ENCODE data around the gene GDPD5.

The GDPD5 gene

GRCh38 chr11:75556275-75556674, 30.5 kb upstream of the GDPD5 start:
- H3K27me3 ChIP-seq (ENCODE audit: control insufficient read depth, insufficient read depth, low read length), result no peaks in the 10 kb centered on the region
- no peaks in the 10 kb centered on the region for H3K36me3 ChIP-seq (ENCODE audit: control insufficient read depth, insufficient read depth, low read length)
- H3K4me3 ChIP-seq (ENCODE audit: low read depth, low read length), result no peak overlapping the region
- H3K9me3 ChIP-seq (ENCODE audit: control insufficient read depth, insufficient read depth, low read depth, low read length), result no peaks in the 10 kb centered on the region
- peaks cover 71% of the 10 kb centered on the region for H3K4me1 ChIP-seq (ENCODE audit: control insufficient read depth, insufficient read depth, low read length)
- H3K9ac ChIP-seq (ENCODE audit: low read length), result no peak overlapping the region
- no peak overlapping the region for H3K27ac ChIP-seq (ENCODE audit: low read depth, low read length)

GRCh38 chr11:75555079-75555811, 29.5 kb upstream of the GDPD5 start:
- no peak overlapping the region for H3K27ac ChIP-seq (ENCODE audit: low read depth, low read length)
- H3K4me3 ChIP-seq (ENCODE audit: low read depth, low read length), result no peak overlapping the region
- no peaks in the 10 kb centered on the region for H3K36me3 ChIP-seq (ENCODE audit: control insufficient read depth, insufficient read depth, low read length)
- no peaks in the 10 kb centered on the region for H3K9me3 ChIP-seq (ENCODE audit: control insufficient read depth, insufficient read depth, low read depth, low read length)
- H3K27me3 ChIP-seq (ENCODE audit: control insufficient read depth, insufficient read depth, low read length), result no peaks in the 10 kb centered on the region
- H3K4me1 ChIP-seq (ENCODE audit: control insufficient read depth, insufficient read depth, low read length), result peaks cover 61% of the 10 kb centered on the region
- peak overlapping the region; percentile 39 for H3K9ac ChIP-seq (ENCODE audit: low read length)

GRCh38 chr11:75554258-75555022, 28.7 kb upstream of the GDPD5 start:
- H3K27ac ChIP-seq (ENCODE audit: low read depth, low read length), result 0 out of 2 replicates have a peak overlapping the region, but pooled peaks have one; percentile 27
- no peaks in the 10 kb centered on the region for H3K27me3 ChIP-seq (ENCODE audit: control insufficient read depth, insufficient read depth, low read length)
- no peaks in the 10 kb centered on the region for H3K36me3 ChIP-seq (ENCODE audit: control insufficient read depth, insufficient read depth, low read length)
- peak overlapping the region; percentile 39 for H3K9ac ChIP-seq (ENCODE audit: low read length)
- peaks cover 2% of the 10 kb centered on the region; the same call in 1 of the 2 replicates for H3K9me3 ChIP-seq (ENCODE audit: control insufficient read depth, insufficient read depth, low read depth, low read length)
- no peak overlapping the region for H3K4me3 ChIP-seq (ENCODE audit: low read depth, low read length)
- H3K4me1 ChIP-seq (ENCODE audit: control insufficient read depth, insufficient read depth, low read length), result peaks cover 54% of the 10 kb centered on the region

- Histone ChIP-seq H3K27me3 (ENCODE audit: control insufficient read depth, insufficient read depth, low read length) (no peaks in the 10 kb centered on the region), H3K36me3 (ENCODE audit: control insufficient read depth, insufficient read depth, low read length) (no peaks in the 10 kb centered on the region), H3K4me1 (ENCODE audit: control insufficient read depth, insufficient read depth, low read length) (peaks cover 48% of the 10 kb centered on the region), H3K4me3 (ENCODE audit: low read depth, low read length) (no peak overlapping the region), H3K9ac (ENCODE audit: low read length) (peak overlapping the region; percentile 33), H3K9me3 (ENCODE audit: control insufficient read depth, insufficient read depth, low read depth, low read length) (peaks cover 6% of the 10 kb centered on the region), H3K27ac (ENCODE audit: low read depth, low read length) (0 out of 2 replicates have a peak overlapping the region, but pooled peaks have one; percentile 27)
These were observed 28.1 kb upstream of the GDPD5 start for GRCh38 chr11:75553889-75554257.

- Histone ChIP-seq H3K9me3 (ENCODE audit: control insufficient read depth, insufficient read depth, low read depth, low read length) (peaks cover 6% of the 10 kb centered on the region), H3K36me3 (ENCODE audit: control insufficient read depth, insufficient read depth, low read length) (no peaks in the 10 kb centered on the region), H3K27me3 (ENCODE audit: control insufficient read depth, insufficient read depth, low read length) (no peaks in the 10 kb centered on the region), H3K4me3 (ENCODE audit: low read depth, low read length) (no peak overlapping the region), H3K4me1 (ENCODE audit: control insufficient read depth, insufficient read depth, low read length) (peaks cover 43% of the 10 kb centered on the region), H3K9ac (ENCODE audit: low read length) (no peak overlapping the region), H3K27ac (ENCODE audit: low read depth, low read length) (no peak overlapping the region)
These were observed 27.4 kb upstream of the GDPD5 start for GRCh38 chr11:75553182-75553581.

GRCh38 chr11:75549370-75549958, 23.7 kb upstream of the GDPD5 start:
- H3K4me3 ChIP-seq (ENCODE audit: low read depth, low read length), result no peak overlapping the region
- 0 out of 2 replicates have a peak, but pooled peaks cover 2% of the 10 kb centered on the region for H3K27me3 ChIP-seq (ENCODE audit: control insufficient read depth, insufficient read depth, low read length)
- H3K36me3 ChIP-seq (ENCODE audit: control insufficient read depth, insufficient read depth, low read length), result no peaks in the 10 kb centered on the region
- peaks cover 6% of the 10 kb centered on the region for H3K9me3 ChIP-seq (ENCODE audit: control insufficient read depth, insufficient read depth, low read depth, low read length)
- H3K4me1 ChIP-seq (ENCODE audit: control insufficient read depth, insufficient read depth, low read length), result peaks cover 28% of the 10 kb centered on the region
- H3K9ac ChIP-seq (ENCODE audit: low read length), result no peak overlapping the region
- H3K27ac ChIP-seq (ENCODE audit: low read depth, low read length), result no peak overlapping the region

- Histone ChIP-seq H3K36me3 (ENCODE audit: control insufficient read depth, insufficient read depth, low read length) (no peaks in the 10 kb centered on the region), H3K27me3 (ENCODE audit: control insufficient read depth, insufficient read depth, low read length) (0 out of 2 replicates have a peak, but pooled peaks cover 2% of the 10 kb centered on the region), H3K4me3 (ENCODE audit: low read depth, low read length) (no peak overlapping the region), H3K9me3 (ENCODE audit: control insufficient read depth, insufficient read depth, low read depth, low read length) (peaks cover 6% of the 10 kb centered on the region), H3K27ac (ENCODE audit: low read depth, low read length) (no peak overlapping the region), H3K9ac (ENCODE audit: low read length) (no peak overlapping the region), H3K4me1 (ENCODE audit: control insufficient read depth, insufficient read depth, low read length) (peaks cover 22% of the 10 kb centered on the region)
These were observed 23.0 kb upstream of the GDPD5 start for GRCh38 chr11:75548595-75549272.

- Histone ChIP-seq H3K9ac (ENCODE audit: low read length) (peak overlapping the region; percentile 35), H3K27me3 (ENCODE audit: control insufficient read depth, insufficient read depth, low read length) (0 out of 2 replicates have a peak, but pooled peaks cover 2% of the 10 kb centered on the region), H3K4me3 (ENCODE audit: low read depth, low read length) (no peak overlapping the region), H3K9me3 (ENCODE audit: control insufficient read depth, insufficient read depth, low read depth, low read length) (peaks cover 6% of the 10 kb centered on the region), H3K4me1 (ENCODE audit: control insufficient read depth, insufficient read depth, low read length) (peaks cover 13% of the 10 kb centered on the region), H3K27ac (ENCODE audit: low read depth, low read length) (no peak overlapping the region), H3K36me3 (ENCODE audit: control insufficient read depth, insufficient read depth, low read length) (no peaks in the 10 kb centered on the region)
These were observed 21.9 kb upstream of the GDPD5 start for GRCh38 chr11:75547617-75548058.

GRCh38 chr11:75547177-75547576, 21.4 kb upstream of the GDPD5 start:
- peaks cover 6% of the 10 kb centered on the region for H3K9me3 ChIP-seq (ENCODE audit: control insufficient read depth, insufficient read depth, low read depth, low read length)
- H3K4me1 ChIP-seq (ENCODE audit: control insufficient read depth, insufficient read depth, low read length), result peaks cover 12% of the 10 kb centered on the region

GRCh38 chr11:75543806-75544205, 18.1 kb upstream of the GDPD5 start:
- no peaks in the 10 kb centered on the region for H3K9me3 ChIP-seq (ENCODE audit: control insufficient read depth, insufficient read depth, low read depth, low read length)
- H3K4me1 ChIP-seq (ENCODE audit: control insufficient read depth, insufficient read depth, low read length), result peaks cover 18% of the 10 kb centered on the region
- no peak overlapping the region for H3K27ac ChIP-seq (ENCODE audit: low read depth, low read length)
- no peak overlapping the region for H3K9ac ChIP-seq (ENCODE audit: low read length)
- H3K36me3 ChIP-seq (ENCODE audit: control insufficient read depth, insufficient read depth, low read length), result no peaks in the 10 kb centered on the region
- no peak overlapping the region for H3K4me3 ChIP-seq (ENCODE audit: low read depth, low read length)
- H3K27me3 ChIP-seq (ENCODE audit: control insufficient read depth, insufficient read depth, low read length), result 0 out of 2 replicates have a peak, but pooled peaks cover 2% of the 10 kb centered on the region

More at GRCh38 chr11:75547177-75547576, 21.4 kb upstream of the GDPD5 start:
- Histone ChIP-seq H3K27me3 (ENCODE audit: control insufficient read depth, insufficient read depth, low read length) (0 out of 2 replicates have a peak, but pooled peaks cover 2% of the 10 kb centered on the region), H3K36me3 (ENCODE audit: control insufficient read depth, insufficient read depth, low read length) (no peaks in the 10 kb centered on the region), H3K27ac (ENCODE audit: low read depth, low read length) (no peak overlapping the region), H3K9ac (ENCODE audit: low read length) (no peak overlapping the region), H3K4me3 (ENCODE audit: low read depth, low read length) (no peak overlapping the region)

All from HUES6 (cell line).